Testis (tissue), 3 donors: Measurements from ENCODE around the gene MFF. TPM values are rescaled to one million over a fixed set of nuclear protein-coding genes. Genes with fewer than 3 reads are reported as not detected.

Experiments used
- DNase-seq: peaks from one replicate; pipeline ENCODE4 v3.0.0-alpha.2; 2019
- H3K27ac ChIP-seq, 2 donors: fragments of 200-600 bp; sonication (generic); one replicate each; pipeline ENCODE4 v1.5.1; 2019
- H3K27me3 ChIP-seq: fragments of 200-600 bp; sonication (generic); one replicate; pipeline ENCODE4 v1.5.1; 2019
- H3K36me3 ChIP-seq: fragments of 200-600 bp; sonication (generic); one replicate; pipeline ENCODE4 v1.5.1; 2017; ENCODE audit warnings: low read depth; ENCODE audit errors: missing control alignments
- H3K4me1 ChIP-seq: fragments of 200-600 bp; sonication (generic); one replicate; pipeline ENCODE4 v1.5.1; 2019
- H3K4me3 ChIP-seq, 2 donors: fragments of 200-600 bp; sonication (generic); one replicate each; pipeline ENCODE4 v1.5.1; 2017 to 2019
- H3K9me3 ChIP-seq: fragments of 200-600 bp; sonication (generic); one replicate; pipeline ENCODE4 v1.5.1; 2017
- CTCF ChIP-seq, 3 experiments: fragments of 450-650 bp in 2 of 3; fragments of 200-600 bp in 1 of 3; sonication (generic) in 1 of 3; IDR thresholded peaks; one replicate each; pipeline ENCODE4 v1.5.1; 2016 to 2019; ENCODE audit warnings: antibody characterized with exemption in 3 of 3, mild to moderate bottlenecking in 2 of 3, moderate library complexity in 1 of 3
- POLR2A ChIP-seq: fragments of 450-650 bp; IDR thresholded peaks from one replicate; pipeline ENCODE4 v1.6.1; 2017; ENCODE audit warnings: antibody characterized with exemption, mild to moderate bottlenecking, moderate library complexity
- WGBS, 2 donors: methylation state at CpG; one replicate each; pipeline ENCODE4 v1.1.5; 2018; 5-methylcytosine and 5-hydroxymethylcytosine counted together
- intact Hi-C: fragments of 100-400 bp; cut with DNase I; formaldehyde crosslinking; loops from one replicate; pipeline ENCODE4 v1.15.1; 2023; ENCODE audit warnings: low total_unique reads
- polyA plus RNA-seq: library from polyadenylated mRNA; stranded (reverse); fragments of 350-450 nt; fragmentation: Illumina TruSeq; extraction: RNeasy Lipid Tissue Mini Kit (QIAGEN cat#74804); gene quantifications from one replicate; pipeline ENCODE4 v1.2.3, GENCODE V29; 2014; ENCODE audit warnings: low read depth, low replicate concordance; ENCODE audit not compliant: insufficient read depth
- total RNA-seq, 2 donors: library from RNA; depleted of rRNA; stranded (reverse); fragments of >200 nt; gene quantifications; one replicate each; pipeline ENCODE4 v1.2.3, GENCODE V29; 2016

The MFF gene
- total and polyA plus RNA-seq, 3 donors from 2014 or later: 318 to 457 (median 368) TPM

- no peaks in the 10 kb centered on the region for H3K4me1 ChIP-seq
- intact Hi-C loops: no loop called here
- WGBS, 2 donors: 63 to 84% methylated on average over 4 of the region's 4 CpGs
These were observed 73.9 kb downstream of the MFF start for GRCh38 chr2:227398684-227399670.

GRCh38 chr2:227401550-227401949, 76.5 kb downstream of the MFF start:
- 74 to 80% methylated on average over 2 of the region's 2 CpGs for WGBS, 2 donors
- no peaks in the 10 kb centered on the region for H3K9me3 ChIP-seq
- peaks cover 3% of the 10 kb centered on the region for H3K4me1 ChIP-seq
- no peaks in the 10 kb centered on the region for H3K36me3 ChIP-seq
- DNase-seq: no peak
- H3K27me3 ChIP-seq: no peaks in the 10 kb centered on the region
- intact Hi-C loops: no loop called here
- no peak overlapping the region for H3K4me3 ChIP-seq
- TF ChIP-seq CTCF (IDR thresholded peaks at IDR 0.05) (no peak), POLR2A (no peak)
- no peak overlapping the region for H3K27ac ChIP-seq

More at GRCh38 chr2:227398684-227399670, 73.9 kb downstream of the MFF start:
- DNase-seq: no peak
- no peak for TF ChIP-seq CTCF (IDR thresholded peaks at IDR 0.05)
- TF ChIP-seq POLR2A: no peak
- H3K36me3 ChIP-seq: no peaks in the 10 kb centered on the region
- H3K27ac ChIP-seq: no peak overlapping the region
- no peaks in the 10 kb centered on the region for H3K27me3 ChIP-seq
- no peak overlapping the region for H3K4me3 ChIP-seq
- H3K9me3 ChIP-seq: no peaks in the 10 kb centered on the region

GRCh38 chr2:227402321-227402720, 77.3 kb downstream of the MFF start:
- Histone ChIP-seq H3K9me3 (no peaks in the 10 kb centered on the region), H3K36me3 (no peaks in the 10 kb centered on the region), H3K27me3 (no peaks in the 10 kb centered on the region), H3K4me3 (no peak overlapping the region), H3K27ac (no peak overlapping the region), H3K4me1 (peaks cover 8% of the 10 kb centered on the region)
- DNase-seq: no peak
- no peak for TF ChIP-seq POLR2A
- no peak for TF ChIP-seq CTCF (IDR thresholded peaks at IDR 0.05)
- intact Hi-C loops: no loop called here

GRCh38 chr2:227402959-227403358, 77.9 kb downstream of the MFF start:
- intact Hi-C loops: no loop called here
- WGBS, 2 donors: 39 to 57% methylated on average over 4 of the region's 4 CpGs

More at GRCh38 chr2:227402959-227403358, 77.9 kb downstream of the MFF start:
- no peak for DNase-seq
- H3K9me3 ChIP-seq: no peaks in the 10 kb centered on the region
- H3K36me3 ChIP-seq: no peaks in the 10 kb centered on the region
- no peak for TF ChIP-seq POLR2A
- TF ChIP-seq CTCF (IDR thresholded peaks at IDR 0.05): no peak
- H3K4me1 ChIP-seq: peaks cover 8% of the 10 kb centered on the region
- no peak overlapping the region for H3K4me3 ChIP-seq
- no peaks in the 10 kb centered on the region for H3K27me3 ChIP-seq
- no peak overlapping the region for H3K27ac ChIP-seq
